Activated T-helper 1 cell treated with anti-CD3 and anti-CD28 coated beads, Interleukin-12 subunit alpha, Interleukin-12 subunit beta, Interleukin-2, Interleukin-4 antibody, amounts not matched to agents 30 ng/mL and 10 ng/mL and 1 ng/mL, durations not matched to agents 14 hours and 24 hours and 36 hours (primary cell): ENCODE results near the gene AUTS2. TPM values are rescaled to one million over a fixed set of nuclear protein-coding genes. Genes with fewer than 3 reads are reported as not detected.

ENCODE experiments used
- DNase-seq: peaks from one replicate; pipeline ENCODE4 v3.0.0; 2021; ENCODE audit warnings: low spot score
- H3K27ac Mint-ChIP-seq: one replicate; pipeline ENCODE4 v1.8.0; 2021; ENCODE audit warnings: mild to moderate bottlenecking, mixed read lengths
- H3K27me3 Mint-ChIP-seq: one replicate; pipeline ENCODE4 v1.8.0; 2022; ENCODE audit warnings: mild to moderate bottlenecking, moderate library complexity, mixed read lengths; ENCODE audit not compliant: insufficient read depth
- H3K36me3 Mint-ChIP-seq: one replicate; pipeline ENCODE4 v1.8.0; 2021; ENCODE audit warnings: low read depth, mixed read lengths
- H3K4me1 Mint-ChIP-seq: one replicate; pipeline ENCODE4 v1.8.0; 2021; ENCODE audit warnings: low read depth, mixed read lengths
- H3K4me3 Mint-ChIP-seq: one replicate; pipeline ENCODE4 v1.8.0; 2021; ENCODE audit warnings: mild to moderate bottlenecking, moderate library complexity, mixed read lengths
- H3K9me3 Mint-ChIP-seq: one replicate; pipeline ENCODE4 v1.8.0; 2021; ENCODE audit warnings: mixed read lengths
- intact Hi-C: fragments of 100-400 bp; cut with micrococcal nuclease; formaldehyde crosslinking; loops from one replicate; pipeline ENCODE4 v1.15.1; 2024
- total RNA-seq: library from RNA; stranded (reverse); gene quantifications from 2 replicates; pipeline ENCODE4 v1.2.3, GENCODE V29; 2022

Gene AUTS2
- total RNA-seq, 1 donor from 2014 or later: 2.7 TPM

DNA sequence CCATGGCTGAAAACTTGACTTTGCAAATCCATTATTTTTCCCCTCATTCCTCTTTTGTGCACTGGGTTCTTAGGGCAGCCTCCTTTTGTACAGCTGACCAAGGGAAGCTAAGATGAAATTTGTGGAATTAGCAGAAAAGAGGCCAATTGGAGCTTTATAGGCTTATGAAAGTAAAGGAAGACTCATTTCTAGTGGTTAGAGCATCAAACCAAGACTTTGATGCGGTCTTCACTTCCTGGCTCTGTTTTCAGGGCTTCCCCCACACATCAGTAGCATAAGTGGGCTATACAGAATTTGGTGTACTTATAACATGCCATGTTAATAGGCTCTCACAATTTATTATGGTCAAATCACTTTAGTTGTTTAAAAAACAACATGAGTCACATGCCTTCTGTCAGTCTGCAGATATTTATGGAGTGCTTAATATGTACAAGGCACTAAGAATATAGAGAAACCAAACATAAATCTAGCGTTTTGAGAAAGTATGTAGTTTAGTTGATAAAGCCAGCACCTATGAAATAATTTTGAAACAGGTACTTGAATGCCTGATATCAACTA is 5.7 kb downstream of the AUTS2 start:
- Mint-ChIP-seq H3K36me3 (no peaks in the 10 kb centered on the region), H3K27ac (no peak overlapping the region), H3K4me1 (peaks cover 5% of the 10 kb centered on the region), H3K9me3 (no peaks in the 10 kb centered on the region), H3K4me3 (no peak overlapping the region), H3K27me3 (peaks cover 8% of the 10 kb centered on the region)
- no peak for DNase-seq
- intact Hi-C loops: no loop called here

DNA sequence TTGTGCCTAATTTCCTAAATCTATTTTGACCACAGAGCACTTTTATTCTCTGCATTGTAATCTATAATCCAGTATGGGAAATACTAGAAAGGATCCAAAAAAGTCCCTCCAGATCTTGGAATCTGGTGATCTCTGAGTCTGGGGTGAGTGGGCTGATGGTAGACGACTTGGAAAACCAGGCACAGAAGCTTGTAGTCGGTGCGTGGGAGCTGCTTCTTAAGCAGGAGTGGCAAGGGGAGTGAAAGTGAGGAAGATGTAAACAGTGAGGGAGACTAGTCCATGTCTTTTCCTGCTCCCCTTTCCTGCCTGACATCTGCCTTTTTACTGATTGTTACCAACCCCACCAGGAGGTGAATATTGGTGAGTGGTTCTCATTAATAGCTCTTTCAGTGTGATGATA is 6.8 kb downstream of the AUTS2 start:
- Mint-ChIP-seq H3K4me1 (peaks cover 2% of the 10 kb centered on the region), H3K27ac (no peak overlapping the region), H3K9me3 (no peaks in the 10 kb centered on the region), H3K36me3 (no peaks in the 10 kb centered on the region), H3K27me3 (peaks cover 4% of the 10 kb centered on the region), H3K4me3 (no peak overlapping the region)
- no peak for DNase-seq
- intact Hi-C loops: no loop called here

DNA sequence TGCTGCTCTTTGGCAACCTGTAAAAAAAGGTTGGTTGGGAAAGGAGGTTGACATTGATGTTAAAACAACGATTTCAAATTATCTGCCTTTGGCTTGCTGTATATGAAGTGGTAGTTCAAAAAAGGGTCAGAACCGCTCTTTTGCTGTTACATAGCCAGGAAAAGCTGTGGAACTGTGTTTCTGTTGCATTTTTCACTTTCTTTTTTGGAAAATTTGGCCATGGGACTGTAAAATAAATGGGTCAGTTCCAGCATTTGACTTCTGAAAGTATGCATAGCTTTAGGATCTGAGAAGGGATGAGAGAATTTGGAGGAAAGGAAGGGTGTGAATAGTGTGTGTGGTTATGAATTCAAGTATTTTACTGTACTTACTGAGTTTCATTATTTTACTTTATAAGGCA is 7.3 kb downstream of the AUTS2 start:
- Mint-ChIP-seq H3K9me3 (no peaks in the 10 kb centered on the region), H3K27me3 (peaks cover 4% of the 10 kb centered on the region), H3K27ac (no peak overlapping the region), H3K36me3 (no peaks in the 10 kb centered on the region), H3K4me1 (no peaks in the 10 kb centered on the region), H3K4me3 (no peak overlapping the region)
- intact Hi-C loops: no loop called here
- DNase-seq: no peak

DNA sequence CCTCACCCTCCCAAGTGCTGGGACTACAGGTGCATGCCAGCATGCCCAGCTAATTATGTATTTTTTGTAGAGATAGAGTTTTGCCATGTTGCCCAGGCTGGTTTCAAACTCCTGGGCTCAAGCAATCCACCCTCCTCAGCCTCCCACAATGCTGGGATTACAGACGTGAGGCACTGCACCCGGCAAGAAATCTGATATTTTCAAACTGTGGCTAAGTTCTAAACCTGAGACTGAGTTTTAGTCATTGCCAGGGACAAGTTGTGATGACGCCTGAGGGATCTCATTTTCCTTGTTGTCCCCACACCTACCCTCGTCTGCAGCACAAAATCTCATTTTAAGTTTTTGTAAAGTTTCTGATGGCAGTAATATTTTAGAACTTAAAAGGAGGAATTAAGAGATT is 9.8 kb downstream of the AUTS2 start:
- Mint-ChIP-seq H3K27ac (no peak overlapping the region), H3K4me3 (no peak overlapping the region), H3K4me1 (no peaks in the 10 kb centered on the region), H3K36me3 (no peaks in the 10 kb centered on the region), H3K9me3 (no peaks in the 10 kb centered on the region), H3K27me3 (peaks cover 4% of the 10 kb centered on the region)
- DNase-seq: no peak
- intact Hi-C loops: no loop called here

DNA sequence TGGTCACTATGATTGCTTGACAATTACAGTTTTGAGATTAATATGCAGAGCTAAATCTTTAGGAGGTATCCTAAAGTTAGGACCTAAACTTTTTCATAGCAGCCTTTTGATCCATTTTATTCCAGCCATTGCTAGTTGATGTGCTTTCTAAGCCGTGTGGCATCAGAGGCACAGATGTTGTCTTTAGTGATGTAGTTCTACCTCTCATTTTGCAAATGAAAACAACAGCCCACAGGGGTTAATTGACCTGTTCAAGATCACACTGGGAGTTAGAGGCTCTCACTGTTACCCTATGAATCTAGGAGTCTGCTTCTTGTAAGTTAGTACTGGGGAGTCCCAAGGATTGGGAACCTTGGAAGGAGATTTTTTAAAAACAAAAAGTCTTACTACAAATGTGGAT is 10.6 kb downstream of the AUTS2 start:
- H3K9me3 Mint-ChIP-seq: no peaks in the 10 kb centered on the region
- no peak for DNase-seq
- H3K27ac Mint-ChIP-seq: no peak overlapping the region
- H3K36me3 Mint-ChIP-seq: no peaks in the 10 kb centered on the region
- H3K27me3 Mint-ChIP-seq: peaks cover 4% of the 10 kb centered on the region
- no peaks in the 10 kb centered on the region for H3K4me1 Mint-ChIP-seq
- no peak overlapping the region for H3K4me3 Mint-ChIP-seq
- intact Hi-C loops: no loop called here

DNA sequence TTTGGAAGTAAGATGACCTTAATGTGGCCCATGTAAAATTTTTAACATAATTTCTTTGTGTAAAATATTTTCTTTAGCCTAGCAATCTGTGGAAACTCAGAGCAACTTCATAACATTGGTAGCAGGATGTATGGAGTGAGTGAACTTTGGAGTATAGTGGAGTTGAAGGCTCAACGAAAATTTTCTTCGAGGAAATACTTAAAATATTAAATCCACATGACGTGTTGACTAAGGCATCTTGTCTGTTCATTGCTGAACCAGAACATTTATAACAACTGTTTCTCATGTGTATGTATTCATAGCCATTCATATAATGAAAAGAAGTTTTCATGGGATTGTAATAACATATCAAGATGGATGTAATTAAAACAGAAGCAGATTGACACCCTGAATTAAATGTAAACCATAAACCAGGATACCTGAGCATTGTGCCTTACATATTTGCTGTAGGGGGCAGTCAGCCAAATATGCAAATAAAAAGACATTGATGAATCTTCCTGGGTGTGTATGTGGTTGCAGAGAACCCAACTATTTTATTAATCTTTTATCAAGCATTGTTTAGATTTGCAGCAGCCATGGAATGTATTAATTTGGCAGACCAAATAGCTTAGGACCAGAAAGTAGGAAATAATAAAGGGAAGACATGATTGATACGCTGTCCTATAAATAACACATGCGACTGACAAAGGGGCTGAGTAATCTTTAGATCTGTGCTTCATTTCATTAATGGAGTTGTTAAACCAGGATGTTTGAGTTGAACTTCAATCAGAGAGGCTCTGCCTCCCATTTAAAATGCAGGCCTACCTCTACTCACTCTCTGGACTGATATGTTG is 11.5 kb downstream of the AUTS2 start:
- Mint-ChIP-seq H3K9me3 (no peaks in the 10 kb centered on the region), H3K27ac (no peak overlapping the region), H3K4me1 (no peaks in the 10 kb centered on the region), H3K4me3 (no peak overlapping the region), H3K36me3 (no peaks in the 10 kb centered on the region), H3K27me3 (peaks cover 4% of the 10 kb centered on the region)
- no peak for DNase-seq
- intact Hi-C loops: no loop called here

DNA sequence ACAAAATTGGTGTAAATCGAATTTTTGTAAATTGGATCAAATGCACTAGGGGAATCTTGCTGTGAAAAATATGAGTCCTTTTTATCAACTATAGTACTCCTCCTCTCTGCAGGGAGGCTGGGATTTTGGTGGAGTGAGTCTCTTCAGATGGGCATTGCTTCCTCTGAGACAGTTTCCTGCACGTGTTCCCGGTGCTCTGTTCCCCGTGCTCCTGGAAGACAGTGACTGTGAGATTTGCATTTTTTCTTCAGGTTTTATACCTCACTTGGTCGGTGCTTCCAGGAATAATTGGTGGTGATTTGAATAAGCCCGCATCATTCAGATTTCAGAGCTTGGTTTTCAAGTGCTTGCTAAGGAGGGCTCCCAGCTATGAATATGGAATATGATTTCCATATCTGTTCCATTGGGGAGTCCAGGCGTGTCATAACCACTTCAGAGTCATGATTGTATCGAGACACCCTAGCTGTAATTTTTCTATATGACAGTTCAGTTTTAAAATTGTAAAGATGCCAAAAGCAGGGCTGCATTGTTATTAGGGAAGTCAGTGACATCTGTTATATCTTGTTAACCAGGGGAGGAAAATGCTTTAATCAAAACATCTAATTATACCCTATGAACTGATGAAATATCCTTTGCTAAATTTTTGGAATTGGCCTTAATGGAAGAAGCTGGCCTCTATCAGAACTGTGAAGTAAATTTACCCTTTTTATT is 12.3 kb downstream of the AUTS2 start:
- no peaks in the 10 kb centered on the region for H3K9me3 Mint-ChIP-seq
- H3K4me3 Mint-ChIP-seq: no peak overlapping the region
- no peak overlapping the region for H3K27ac Mint-ChIP-seq
- no peaks in the 10 kb centered on the region for H3K4me1 Mint-ChIP-seq
- intact Hi-C loops: no loop called here
- no peak for DNase-seq
- H3K27me3 Mint-ChIP-seq: peaks cover 4% of the 10 kb centered on the region
- no peaks in the 10 kb centered on the region for H3K36me3 Mint-ChIP-seq

DNA sequence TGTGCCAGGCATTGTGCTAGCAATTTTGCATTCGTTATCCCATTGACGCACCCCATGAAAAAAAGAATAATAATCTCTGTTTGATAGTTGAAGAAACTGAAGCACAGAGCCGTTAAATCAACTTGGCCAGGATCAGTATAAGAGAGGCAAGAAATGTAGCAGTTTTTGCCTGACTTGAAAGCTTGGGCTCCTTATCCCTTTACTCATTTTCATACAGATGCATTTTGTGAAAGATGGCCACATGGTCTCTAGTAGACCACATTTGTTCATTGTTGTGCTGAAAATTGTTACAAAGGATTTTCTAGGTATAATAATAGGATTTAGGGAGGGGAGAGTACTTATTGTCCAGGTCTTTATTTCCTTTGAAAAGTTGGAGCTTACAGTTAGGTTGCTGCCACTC is 14.7 kb downstream of the AUTS2 start:
- no peaks in the 10 kb centered on the region for H3K9me3 Mint-ChIP-seq
- DNase-seq: no peak
- no peak overlapping the region for H3K27ac Mint-ChIP-seq
- H3K4me3 Mint-ChIP-seq: no peak overlapping the region
- intact Hi-C loops: no loop called here
- no peaks in the 10 kb centered on the region for H3K36me3 Mint-ChIP-seq
- H3K27me3 Mint-ChIP-seq: peaks cover 4% of the 10 kb centered on the region
- no peaks in the 10 kb centered on the region for H3K4me1 Mint-ChIP-seq

DNA sequence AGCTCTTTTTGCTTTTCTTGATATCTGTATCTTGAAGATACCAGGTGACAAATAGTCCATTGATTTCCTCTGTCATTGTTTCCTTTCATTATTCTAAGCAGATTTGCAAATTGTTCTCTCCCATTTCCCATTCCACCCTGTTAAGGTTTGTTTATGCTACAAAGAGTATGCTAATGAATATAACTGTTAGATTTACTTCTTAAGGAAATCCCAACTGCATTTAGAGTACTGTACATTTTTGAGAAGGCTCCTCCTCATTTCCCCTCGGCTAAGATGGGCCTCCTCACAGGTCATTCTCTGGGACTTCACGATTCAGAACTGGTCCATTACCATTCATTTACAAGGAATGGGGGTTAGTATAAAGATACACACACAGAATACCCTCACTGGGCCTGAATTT is 15.6 kb downstream of the AUTS2 start:
- intact Hi-C loops: no loop called here
- Mint-ChIP-seq H3K36me3 (no peaks in the 10 kb centered on the region), H3K4me1 (no peaks in the 10 kb centered on the region), H3K27me3 (peaks cover 4% of the 10 kb centered on the region), H3K9me3 (no peaks in the 10 kb centered on the region), H3K4me3 (no peak overlapping the region), H3K27ac (no peak overlapping the region)
- no peak for DNase-seq

DNA sequence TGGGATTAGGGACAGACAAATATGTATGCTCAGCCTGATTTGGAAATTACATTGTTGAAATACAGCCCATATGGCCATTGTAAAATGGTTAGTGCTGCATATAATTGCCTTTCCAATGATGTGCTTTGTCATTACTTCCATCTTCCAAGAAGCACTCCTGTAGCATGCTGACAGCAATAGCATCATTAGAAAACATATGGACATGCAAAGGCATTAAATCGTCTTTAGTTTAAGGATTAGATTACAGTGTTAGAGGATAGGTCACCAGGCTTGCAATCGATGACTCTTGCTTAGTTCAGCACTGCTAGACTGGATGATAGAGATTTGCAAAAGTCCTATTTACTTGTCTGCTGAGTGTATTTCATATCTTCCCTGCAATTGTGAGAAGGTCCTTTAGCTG is 17.4 kb downstream of the AUTS2 start:
- intact Hi-C loops: no loop called here
- no peak overlapping the region for H3K4me3 Mint-ChIP-seq
- DNase-seq: no peak
- H3K4me1 Mint-ChIP-seq: no peaks in the 10 kb centered on the region
- H3K27me3 Mint-ChIP-seq: peaks cover 2% of the 10 kb centered on the region
- no peaks in the 10 kb centered on the region for H3K36me3 Mint-ChIP-seq
- H3K27ac Mint-ChIP-seq: no peak overlapping the region
- H3K9me3 Mint-ChIP-seq: no peaks in the 10 kb centered on the region

DNA sequence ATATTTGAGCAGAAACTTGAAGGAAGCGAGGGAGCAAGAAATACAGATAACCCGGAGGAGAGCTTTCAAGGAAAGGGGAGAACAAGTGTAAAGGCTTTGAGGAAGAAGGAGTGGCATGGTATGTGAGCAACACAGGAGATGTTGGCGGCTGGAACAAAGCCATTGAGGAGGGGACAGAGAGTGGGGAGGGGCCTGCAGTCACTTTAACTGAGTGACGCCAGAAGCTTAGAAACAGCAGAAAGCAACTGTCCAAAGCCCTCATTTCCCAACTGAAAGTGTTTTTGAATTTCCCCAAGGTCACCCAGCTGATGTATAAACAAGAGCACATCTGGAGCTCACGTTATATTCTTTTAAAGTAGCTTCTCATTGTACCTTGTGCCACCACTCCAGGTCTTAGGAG is 19.1 kb downstream of the AUTS2 start:
- Mint-ChIP-seq H3K9me3 (no peaks in the 10 kb centered on the region), H3K4me1 (no peaks in the 10 kb centered on the region), H3K27me3 (peaks cover 2% of the 10 kb centered on the region), H3K36me3 (no peaks in the 10 kb centered on the region), H3K27ac (no peak overlapping the region), H3K4me3 (no peak overlapping the region)
- intact Hi-C loops: no loop called here
- no peak for DNase-seq

DNA sequence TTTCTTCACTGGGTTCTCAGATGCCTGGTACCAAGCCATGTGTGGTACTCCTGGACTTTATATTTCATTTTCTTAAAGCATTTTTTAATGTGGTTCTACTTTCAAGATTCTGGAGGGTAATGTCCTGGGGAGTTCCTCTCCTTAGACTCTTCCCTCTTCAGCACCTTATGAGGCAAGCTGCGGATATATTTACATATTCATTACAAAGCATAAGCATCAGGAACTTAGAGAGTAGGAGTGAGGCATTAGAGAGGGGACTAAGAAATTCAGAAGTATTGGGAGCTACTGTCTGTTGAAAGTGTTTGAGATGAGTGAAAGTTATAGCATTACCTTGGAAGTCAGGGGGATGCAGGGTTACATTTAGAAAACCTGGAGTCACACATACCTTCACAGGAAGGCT is 20.8 kb downstream of the AUTS2 start:
- Mint-ChIP-seq H3K27me3 (peaks cover 2% of the 10 kb centered on the region), H3K4me1 (no peaks in the 10 kb centered on the region), H3K36me3 (no peaks in the 10 kb centered on the region), H3K4me3 (no peak overlapping the region), H3K27ac (no peak overlapping the region), H3K9me3 (no peaks in the 10 kb centered on the region)
- no peak for DNase-seq
- intact Hi-C loops: no loop called here

DNA sequence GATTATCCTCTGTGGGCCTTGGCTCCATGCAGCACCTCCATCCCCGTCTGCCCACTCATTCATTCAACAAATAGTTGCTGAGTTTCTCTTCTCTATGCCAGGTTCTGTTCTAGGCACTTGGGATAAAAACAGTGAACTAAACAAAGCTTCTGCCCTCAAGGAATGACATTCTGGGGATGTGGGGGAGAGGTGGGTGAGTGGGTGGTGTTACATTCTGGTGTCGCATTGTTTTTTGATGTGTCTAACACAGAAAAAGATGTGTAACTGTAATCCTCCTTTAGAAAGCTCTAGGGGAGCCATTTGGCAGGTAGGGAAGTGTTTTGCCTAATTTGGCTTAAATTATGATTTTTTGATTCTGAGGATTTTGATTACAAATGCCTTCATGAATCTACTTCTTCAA is 21.4 kb downstream of the AUTS2 start:
- no peak overlapping the region for H3K27ac Mint-ChIP-seq
- H3K4me1 Mint-ChIP-seq: no peaks in the 10 kb centered on the region
- no peak overlapping the region for H3K4me3 Mint-ChIP-seq
- no peaks in the 10 kb centered on the region for H3K9me3 Mint-ChIP-seq
- H3K36me3 Mint-ChIP-seq: no peaks in the 10 kb centered on the region
- no peak for DNase-seq
- intact Hi-C loops: no loop called here
- H3K27me3 Mint-ChIP-seq: peaks cover 2% of the 10 kb centered on the region
